Central memory CD8-positive, alpha-beta T cell (primary cell): ENCODE measurements around the gene CELA3A.
"Not testable (repeated sequence)": the region's sequence is repeated elsewhere in the genome, so short reads cannot be mapped to it uniquely, and the experiment has no call there.

Experiments used
- ATAC-seq: fragments of 150-1000 bp; cut with Tn5 transposase; replicated peaks from 2 replicates; pipeline ENCODE4 v1.10.0; 2022; ENCODE audit warnings: mild to moderate bottlenecking, moderate FRiP score, moderate number of reproducible peaks; ENCODE audit not compliant: poor library complexity, severe bottlenecking; ENCODE audit errors: extremely low read depth
- DNase-seq, 2 donors: peaks; one replicate each; pipeline ENCODE4 v3.0.0; 2021; ENCODE audit warnings: low spot score in 2 of 2
- H3K27ac Mint-ChIP-seq: one replicate; pipeline ENCODE4 v1.8.0; 2022; ENCODE audit warnings: low read depth, mild to moderate bottlenecking, moderate library complexity, mixed read lengths
- H3K27me3 Mint-ChIP-seq: one replicate; pipeline ENCODE4 v1.8.0; 2022; ENCODE audit warnings: mixed read lengths
- H3K36me3 Mint-ChIP-seq: one replicate; pipeline ENCODE4 v1.8.0; 2022; ENCODE audit warnings: mild to moderate bottlenecking, moderate library complexity, mixed read lengths; ENCODE audit not compliant: insufficient read depth
- H3K4me1 Mint-ChIP-seq: one replicate; pipeline ENCODE4 v1.8.0; 2022; ENCODE audit warnings: mixed read lengths
- H3K4me3 Mint-ChIP-seq: one replicate; pipeline ENCODE4 v1.8.0; 2022; ENCODE audit warnings: mild to moderate bottlenecking, moderate library complexity, mixed read lengths
- H3K9me3 Mint-ChIP-seq: one replicate; pipeline ENCODE4 v1.8.0; 2022; ENCODE audit warnings: mixed read lengths

Gene CELA3A

DNA sequence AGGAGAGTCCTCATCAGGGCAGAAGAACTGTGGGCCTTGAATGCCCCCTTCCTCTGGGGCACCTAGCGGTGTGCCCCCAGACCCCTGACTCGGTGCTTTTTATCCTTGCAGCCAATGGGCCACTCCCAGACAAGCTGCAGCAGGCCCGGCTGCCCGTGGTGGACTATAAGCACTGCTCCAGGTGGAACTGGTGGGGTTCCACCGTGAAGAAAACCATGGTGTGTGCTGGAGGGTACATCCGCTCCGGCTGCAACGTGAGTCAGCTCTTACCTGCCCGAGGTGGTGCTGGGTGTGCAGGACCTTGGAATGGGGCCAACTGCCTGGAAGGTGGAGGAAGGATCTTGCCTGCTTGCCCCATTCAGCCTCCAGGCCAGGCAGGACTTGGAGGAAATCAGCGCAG is 5.8 kb downstream of the CELA3A start:
- H3K27me3 Mint-ChIP-seq, DNase-seq: not testable (repeated sequence)

GRCh38 chr1:22009566-22009965 is 8.1 kb downstream of the CELA3A start:
- not testable (repeated sequence) for DNase-seq, ATAC-seq, H3K27me3 Mint-ChIP-seq, H3K4me1 Mint-ChIP-seq, H3K27ac Mint-ChIP-seq, H3K4me3 Mint-ChIP-seq, H3K36me3 Mint-ChIP-seq, H3K9me3 Mint-ChIP-seq

More for the DNA sequence above, 5.8 kb downstream of the CELA3A start:
- not testable (repeated sequence) for H3K9me3 Mint-ChIP-seq, H3K4me3 Mint-ChIP-seq, H3K36me3 Mint-ChIP-seq, ATAC-seq, H3K27ac Mint-ChIP-seq, H3K4me1 Mint-ChIP-seq

DNA sequence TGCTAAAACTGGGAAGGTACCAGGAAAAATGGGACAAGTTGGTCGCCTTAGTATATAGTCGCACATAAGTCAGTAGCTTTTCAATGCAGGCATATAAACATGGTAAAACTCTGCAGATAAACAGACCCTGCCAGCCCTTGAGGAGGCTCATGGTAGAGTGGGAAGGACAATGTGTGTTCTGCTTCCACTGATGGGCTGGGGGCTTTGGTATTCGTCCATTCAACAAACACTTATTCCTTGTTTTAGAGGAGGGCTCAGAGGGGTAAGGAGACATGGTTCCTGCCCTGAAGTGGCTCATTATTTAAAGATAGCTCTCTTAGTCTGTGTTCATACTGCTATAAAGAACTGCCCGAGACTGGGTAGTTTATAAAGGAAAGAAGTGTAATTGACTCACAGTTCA is 11.3 kb downstream of the CELA3A start:
- DNase-seq, H3K4me1 Mint-ChIP-seq, H3K36me3 Mint-ChIP-seq, ATAC-seq, H3K4me3 Mint-ChIP-seq, H3K9me3 Mint-ChIP-seq, H3K27me3 Mint-ChIP-seq, H3K27ac Mint-ChIP-seq: not testable (repeated sequence)

GRCh38 chr1:22014575-22015206 is 13.2 kb downstream of the CELA3A start:
- H3K9me3 Mint-ChIP-seq, H3K27me3 Mint-ChIP-seq, H3K27ac Mint-ChIP-seq, H3K36me3 Mint-ChIP-seq, DNase-seq, ATAC-seq, H3K4me3 Mint-ChIP-seq: not testable (repeated sequence)
- peaks cover 13% of the 10 kb centered on the region for H3K4me1 Mint-ChIP-seq

DNA sequence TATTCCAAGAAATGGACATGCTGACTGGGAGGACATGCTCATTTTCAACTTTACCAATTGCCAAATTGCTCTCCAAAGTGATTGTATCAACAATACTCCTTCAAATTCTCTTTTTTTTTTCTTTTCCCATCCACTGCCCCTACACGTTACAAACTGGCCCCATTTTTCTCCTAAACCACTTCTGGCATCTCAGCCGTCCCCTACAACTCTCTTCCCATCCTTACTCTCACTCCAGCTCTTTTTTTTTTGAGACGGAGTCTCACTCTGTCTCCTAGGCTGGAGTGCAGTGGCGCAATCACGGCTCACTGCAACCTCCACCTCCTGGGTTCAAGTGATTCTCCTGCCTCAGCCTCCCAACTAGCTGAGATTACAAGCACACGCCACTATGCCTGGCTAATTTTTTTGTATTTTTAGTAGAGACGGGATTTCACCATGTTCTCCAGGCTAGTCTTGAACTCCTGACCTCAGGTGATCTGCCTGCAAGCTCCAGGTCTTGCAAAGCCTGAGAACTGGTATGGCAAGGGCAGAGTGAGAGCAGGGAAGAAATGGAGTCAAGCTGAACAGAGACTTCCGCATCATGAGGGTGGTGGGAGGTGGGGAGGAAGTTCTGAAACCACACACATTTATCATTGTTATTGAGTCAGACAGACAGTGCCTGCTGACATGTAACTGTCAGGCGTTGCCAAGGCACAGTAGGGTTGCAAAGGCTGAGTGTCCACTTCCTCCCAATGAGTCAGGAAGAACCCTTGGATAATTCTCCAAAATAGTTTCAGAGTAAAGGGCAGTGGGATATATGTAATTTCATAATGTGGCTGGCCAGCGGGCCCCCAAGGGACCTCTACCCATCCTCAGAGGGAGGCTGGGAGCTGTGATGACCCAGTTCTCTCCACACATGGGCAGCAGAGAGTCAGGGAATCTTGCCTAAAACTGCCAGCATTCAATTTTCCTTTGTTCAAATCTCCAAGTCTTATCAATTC is 17.4 kb downstream of the CELA3A start:
- peaks cover 7% of the 10 kb centered on the region for H3K36me3 Mint-ChIP-seq
- H3K27ac Mint-ChIP-seq, result peak overlapping the region; percentile 94
- peak; percentile 98 for ATAC-seq
- no peaks in the 10 kb centered on the region for H3K9me3 Mint-ChIP-seq
- peaks cover 23% of the 10 kb centered on the region for H3K4me1 Mint-ChIP-seq
- no peaks in the 10 kb centered on the region for H3K27me3 Mint-ChIP-seq
- peak overlapping the region; percentile 44 for H3K4me3 Mint-ChIP-seq
- peak; percentile 36 to 46 for DNase-seq

- ATAC-seq, result no peak
- H3K9me3 Mint-ChIP-seq, result no peaks in the 10 kb centered on the region
- no peak for DNase-seq
- H3K36me3 Mint-ChIP-seq, result peaks cover 20% of the 10 kb centered on the region
- no peaks in the 10 kb centered on the region for H3K27me3 Mint-ChIP-seq
- peaks cover 35% of the 10 kb centered on the region for H3K4me1 Mint-ChIP-seq
- no peak overlapping the region for H3K27ac Mint-ChIP-seq
- no peak overlapping the region for H3K4me3 Mint-ChIP-seq
Measured at GRCh38 chr1:22021061-22021460, 19.6 kb downstream of the CELA3A start.

DNA sequence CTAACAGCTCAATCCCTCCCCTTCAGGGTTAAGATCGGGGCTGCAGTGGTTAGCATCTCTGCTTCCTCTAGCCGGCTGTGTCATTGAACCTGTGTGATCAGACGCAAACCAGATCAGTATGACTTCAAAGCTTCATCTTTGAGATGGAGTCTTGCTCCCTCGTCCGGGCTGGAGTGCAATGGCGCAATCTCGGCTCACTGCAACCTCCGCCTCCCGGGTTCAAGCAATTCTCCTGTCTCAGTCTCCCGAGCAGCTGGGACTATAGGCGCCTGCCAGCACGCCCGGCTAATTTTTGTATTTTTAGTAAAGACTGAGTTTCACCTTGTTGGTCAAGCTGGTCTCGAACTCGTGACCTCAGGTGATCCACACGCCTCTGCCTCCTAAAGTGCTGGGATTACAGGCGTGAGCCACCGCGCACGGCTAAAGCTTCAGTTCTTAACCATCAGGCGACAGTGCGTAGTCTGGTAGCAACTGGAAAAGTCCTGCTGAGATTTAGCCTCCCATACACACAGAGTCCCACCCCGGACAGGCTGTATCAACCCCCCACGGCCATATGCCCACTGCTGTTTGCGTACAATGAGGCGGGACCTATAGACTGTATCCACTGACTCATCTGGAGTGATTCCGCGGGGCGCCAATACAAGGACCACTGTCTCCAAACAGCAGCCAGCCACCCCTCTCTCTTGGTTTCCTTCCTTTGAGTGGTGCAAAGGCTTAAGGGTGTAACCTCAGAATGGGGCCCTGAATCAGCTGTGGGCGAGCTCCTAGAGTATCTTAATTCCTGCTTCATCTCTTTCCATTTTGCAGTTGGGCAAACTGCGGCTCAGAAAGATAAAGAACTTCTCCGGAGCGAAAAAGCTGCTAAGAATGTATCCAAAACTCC is 23.3 kb downstream of the CELA3A start:
- ATAC-seq, result peak; percentile 83
- H3K27me3 Mint-ChIP-seq, result no peaks in the 10 kb centered on the region

DNA sequence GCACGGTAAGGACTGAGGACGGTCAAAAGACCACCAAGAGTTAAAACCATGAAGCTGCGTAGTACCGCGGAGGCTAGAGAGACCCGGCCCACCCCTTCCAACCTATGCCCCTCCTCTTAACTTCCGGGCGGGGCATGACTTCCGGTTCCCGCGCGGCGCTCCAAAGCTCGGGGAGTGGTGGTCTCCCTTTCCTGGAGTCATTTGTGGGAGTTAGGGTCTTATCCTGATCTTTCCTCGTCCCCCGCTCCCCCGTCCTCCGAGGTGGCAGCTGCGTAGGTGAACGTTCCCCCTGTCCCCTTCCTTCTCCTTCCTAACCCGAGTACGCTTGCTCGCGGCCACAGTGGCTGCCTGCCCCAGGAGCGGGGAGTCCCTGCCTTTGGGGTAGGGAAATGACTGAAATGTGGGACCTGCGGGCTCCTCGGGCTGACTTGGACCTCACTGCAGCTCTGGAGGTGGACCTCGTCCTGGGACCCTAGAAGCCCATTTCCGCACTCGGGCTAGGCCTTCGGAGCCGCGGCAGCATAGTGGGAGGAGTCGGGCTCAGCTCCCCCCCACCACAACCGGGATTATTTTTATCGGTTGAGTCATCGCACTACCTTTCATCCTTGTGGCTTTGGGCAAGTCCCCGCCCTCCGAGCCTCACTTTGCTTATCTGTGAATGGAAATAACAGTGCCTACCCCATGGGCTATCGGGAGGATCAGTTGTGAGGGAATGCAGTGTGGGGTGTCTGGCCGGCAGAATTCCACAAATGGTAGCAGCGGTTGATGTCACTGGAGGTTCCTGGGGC is 24.1 kb downstream of the CELA3A start:
- Mint-ChIP-seq H3K27me3 (no peaks in the 10 kb centered on the region), H3K9me3 (no peaks in the 10 kb centered on the region), H3K36me3 (peaks cover 22% of the 10 kb centered on the region), H3K4me1 (peaks cover 35% of the 10 kb centered on the region), H3K4me3 (peak overlapping the region; percentile 90), H3K27ac (peak overlapping the region; percentile 97)
- peak; percentile 65 to 83 for DNase-seq
- ATAC-seq, result peak; percentile 82

More for the DNA sequence above, 23.3 kb downstream of the CELA3A start:
- H3K27ac Mint-ChIP-seq, result peak overlapping the region; percentile 97
- no peaks in the 10 kb centered on the region for H3K9me3 Mint-ChIP-seq
- peaks cover 35% of the 10 kb centered on the region for H3K4me1 Mint-ChIP-seq
- DNase-seq, result peak; percentile 65 to 82
- peak overlapping the region; percentile 90 for H3K4me3 Mint-ChIP-seq
- peaks cover 22% of the 10 kb centered on the region for H3K36me3 Mint-ChIP-seq

GRCh38 chr1:22026924-22027289 is 25.4 kb downstream of the CELA3A start:
- H3K36me3 Mint-ChIP-seq, result peaks cover 24% of the 10 kb centered on the region
- H3K9me3 Mint-ChIP-seq, result no peaks in the 10 kb centered on the region
- no peaks in the 10 kb centered on the region for H3K27me3 Mint-ChIP-seq
- peak overlapping the region; percentile 90 for H3K4me3 Mint-ChIP-seq
- peaks cover 35% of the 10 kb centered on the region for H3K4me1 Mint-ChIP-seq
- ATAC-seq (no peak), DNase-seq (no peak)
- peak overlapping the region; percentile 97 for H3K27ac Mint-ChIP-seq

DNA sequence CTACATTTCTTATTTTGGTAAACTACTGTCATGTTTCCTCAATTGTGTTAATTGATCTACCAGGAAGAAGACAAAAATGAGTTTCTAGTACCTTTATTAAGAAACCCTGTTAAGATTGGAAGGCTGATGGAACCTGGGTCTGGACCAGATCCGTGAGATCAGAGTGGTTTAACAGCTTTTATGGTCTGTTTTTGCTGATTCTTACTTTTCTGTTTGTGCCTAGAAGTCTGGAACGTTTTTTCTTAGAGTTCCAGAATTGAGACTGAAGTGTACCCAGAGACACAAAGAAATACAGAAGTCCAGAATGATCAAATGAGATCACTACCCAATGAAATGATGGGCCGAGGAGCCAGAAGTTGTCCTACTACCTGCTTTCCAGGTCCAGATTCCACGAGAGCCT is 28.6 kb downstream of the CELA3A start:
- ATAC-seq, result no peak
- DNase-seq, result no peak
- H3K9me3 Mint-ChIP-seq, result no peaks in the 10 kb centered on the region
- H3K4me1 Mint-ChIP-seq, result peaks cover 18% of the 10 kb centered on the region
- peaks cover 15% of the 10 kb centered on the region for H3K36me3 Mint-ChIP-seq
- H3K4me3 Mint-ChIP-seq, result no peak overlapping the region
- H3K27ac Mint-ChIP-seq, result no peak overlapping the region
- H3K27me3 Mint-ChIP-seq, result no peaks in the 10 kb centered on the region

DNA sequence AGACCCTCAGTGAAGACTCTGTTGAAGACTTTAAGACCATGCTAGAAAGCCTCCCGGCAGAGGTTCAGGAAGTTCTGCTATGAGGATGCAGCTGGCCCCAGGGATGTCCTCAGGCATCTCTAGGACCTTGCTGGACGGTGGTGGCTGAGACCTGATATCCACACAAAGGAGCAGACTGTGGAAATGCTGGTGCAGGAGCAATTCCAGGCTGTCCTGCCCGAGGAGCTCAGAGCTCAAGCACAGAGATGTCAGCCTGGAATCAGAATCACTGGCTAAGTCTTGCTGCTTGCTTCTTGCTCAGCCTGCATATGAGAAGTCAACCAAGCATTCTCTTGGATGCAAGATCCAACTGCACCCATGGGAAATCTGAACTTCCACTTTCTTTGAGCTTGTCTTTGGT is 29.0 kb downstream of the CELA3A start:
- Mint-ChIP-seq H3K9me3 (no peaks in the 10 kb centered on the region), H3K4me3 (no peak overlapping the region), H3K36me3 (peaks cover 11% of the 10 kb centered on the region), H3K27ac (no peak overlapping the region), H3K4me1 (peaks cover 18% of the 10 kb centered on the region), H3K27me3 (no peaks in the 10 kb centered on the region)
- no peak for DNase-seq
- no peak for ATAC-seq
